ENCODE measurements around the gene HERC4. TPM values are rescaled to one million over a fixed set of nuclear protein-coding genes. Genes with fewer than 3 reads are reported as not detected.

Gene HERC4
- total and polyA plus RNA-seq, 2 donors (not counting 3 experiments of a cell fraction or from before 2014, with no cell fraction given), result 10.6 to 73.7 TPM

DNA sequence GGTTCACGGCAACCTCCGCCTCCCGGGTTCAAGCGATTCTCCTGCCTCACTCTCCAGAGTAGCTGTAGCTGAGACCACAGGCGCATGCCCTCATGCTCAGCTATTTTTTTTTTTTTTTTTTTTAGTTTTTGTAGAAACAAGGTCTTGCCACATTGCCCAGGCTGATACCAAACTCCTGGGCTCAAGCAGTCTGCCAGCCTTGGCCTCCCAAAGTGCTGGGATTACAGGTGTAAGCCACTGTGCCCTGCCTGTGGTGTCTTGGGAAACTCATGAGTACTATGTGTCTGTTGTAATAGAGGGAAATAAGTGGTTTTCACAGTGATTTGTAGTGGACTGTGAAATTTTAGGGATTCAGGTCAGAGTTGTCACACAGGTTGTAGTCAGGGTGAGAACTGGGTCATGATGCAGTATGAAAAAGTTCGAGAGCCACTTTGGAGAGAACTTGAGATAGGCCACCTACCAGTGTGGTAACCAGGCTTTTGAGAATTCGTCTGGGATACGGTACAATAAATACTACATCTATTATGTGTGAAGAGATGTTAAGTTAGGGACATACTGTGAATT, 160.2 kb downstream of the HERC4 start:
- BruUV-seq (replicated peaks), result no TSS peak
- no peak for FAIRE-seq
- Histone ChIP-seq H2AFZ (ENCODE audit: low read depth, low read length) (no peak overlapping the region), H4K20me1 (replicated peaks; ENCODE audit: control insufficient read depth, extremely low read depth, insufficient read depth, low read length) (no peaks in the 10 kb centered on the region), H3K27ac (ENCODE audit: insufficient read depth, low read depth, low read length) (no peak overlapping the region), H3K9me1 (replicated peaks; ENCODE audit: control insufficient read depth, extremely low read depth, insufficient read depth, low read length) (no peaks in the 10 kb centered on the region), H3K4me3 (replicated peaks in 1 of 3; ENCODE audit: insufficient read depth in 1 of 3, low read depth in 1 of 3, low read length in 3 of 3) (no peak overlapping the region), H3K9me3 (replicated peaks; ENCODE audit: control insufficient read depth, insufficient read depth, low read length) (no peaks in the 10 kb centered on the region), H3K36me3 (ENCODE audit: control insufficient read depth in 2 of 2, extremely low read depth in 1 of 2, insufficient read depth in 2 of 2, low read length in 2 of 2) (peaks cover 6 to 22% of the 10 kb centered on the region in 2 experiments), H3K27me3 (ENCODE audit: control insufficient read depth in 2 of 2, insufficient read depth in 2 of 2, low read length in 2 of 2) (no peaks in the 10 kb centered on the region), H3K4me1 (ENCODE audit: control insufficient read depth, extremely low read depth, insufficient read depth, low read length) (no peaks in the 10 kb centered on the region), H3K79me2 (ENCODE audit: control insufficient read depth, insufficient read depth, low read length) (no peaks in the 10 kb centered on the region), H3K9ac (replicated peaks; ENCODE audit: extremely low read depth, insufficient read depth, low read length) (no peak overlapping the region), H3K4me2 (ENCODE audit: insufficient read depth, low read length) (no peak overlapping the region)
- CTCF ChIA-PET, result interaction anchor here (1.0 kb wide), 1 partner anchor 38 kb away, joined by 4 read pairs; no protein-coding TSS in a partner anchor
- no peak for DNase-seq (ENCODE audit: low read depth, low spot score)
- TF ChIP-seq FOS (IDR thresholded peaks at IDR 0.05; ENCODE audit: borderline replicate concordance, insufficient read depth, low read length), result no peak
- no peak for TF ChIP-seq EZH2 (IDR thresholded peaks at IDR 0.05; ENCODE audit: borderline replicate concordance, low read depth, low read length, severe bottlenecking)
- TF ChIP-seq POLR2A (IDR thresholded peaks at IDR 0.05; ENCODE audit: low read depth, low read length), result no peak
- no peak for TF ChIP-seq JUN (IDR thresholded peaks at IDR 0.05; ENCODE audit: borderline replicate concordance, insufficient read depth, insufficient read length, low read depth)
- TF ChIP-seq MAX (IDR thresholded peaks at IDR 0.05; ENCODE audit: insufficient read depth, insufficient read length), result no peak
- TF ChIP-seq GATA2 (IDR thresholded peaks at IDR 0.05; ENCODE audit: insufficient read depth, insufficient read length, low read depth, low read length), result no peak
- no peak for TF ChIP-seq CTCF (IDR thresholded peaks at IDR 0.05; ENCODE audit: extremely low read depth in 1 of 2, insufficient read depth in 1 of 2, low read depth in 1 of 2, low read length in 2 of 2)
- TF ChIP-seq POLR2AphosphoS5 (IDR thresholded peaks at IDR 0.05; ENCODE audit: insufficient read depth, low read depth, low read length), result no peak
- no peak for TF ChIP-seq MYC (IDR thresholded peaks at IDR 0.05; ENCODE audit: low read depth, low read length)
- POLR2A ChIA-PET, result no interaction called here
- dilution Hi-C loops (cut with MboI; ENCODE audit: extremely low pct_ligation_motif_present, low sequenced_read_pairs) (loop anchor here (25.0 kb wide), 1 partner anchor 122 kb away; no protein-coding TSS in a partner anchor), intact Hi-C loops (cut with micrococcal nuclease) (no loop called here)

All from endothelial cell of umbilical vein (primary cell).